Non-pigmented ciliary epithelial cell (primary cell): ENCODE results near the gene PEMT.

Experiments
- DNase-seq: peaks from one replicate; pipeline ENCODE4 v3.0.0-alpha.2; 2010; ENCODE audit warnings: low read depth

The PEMT gene

DNA sequence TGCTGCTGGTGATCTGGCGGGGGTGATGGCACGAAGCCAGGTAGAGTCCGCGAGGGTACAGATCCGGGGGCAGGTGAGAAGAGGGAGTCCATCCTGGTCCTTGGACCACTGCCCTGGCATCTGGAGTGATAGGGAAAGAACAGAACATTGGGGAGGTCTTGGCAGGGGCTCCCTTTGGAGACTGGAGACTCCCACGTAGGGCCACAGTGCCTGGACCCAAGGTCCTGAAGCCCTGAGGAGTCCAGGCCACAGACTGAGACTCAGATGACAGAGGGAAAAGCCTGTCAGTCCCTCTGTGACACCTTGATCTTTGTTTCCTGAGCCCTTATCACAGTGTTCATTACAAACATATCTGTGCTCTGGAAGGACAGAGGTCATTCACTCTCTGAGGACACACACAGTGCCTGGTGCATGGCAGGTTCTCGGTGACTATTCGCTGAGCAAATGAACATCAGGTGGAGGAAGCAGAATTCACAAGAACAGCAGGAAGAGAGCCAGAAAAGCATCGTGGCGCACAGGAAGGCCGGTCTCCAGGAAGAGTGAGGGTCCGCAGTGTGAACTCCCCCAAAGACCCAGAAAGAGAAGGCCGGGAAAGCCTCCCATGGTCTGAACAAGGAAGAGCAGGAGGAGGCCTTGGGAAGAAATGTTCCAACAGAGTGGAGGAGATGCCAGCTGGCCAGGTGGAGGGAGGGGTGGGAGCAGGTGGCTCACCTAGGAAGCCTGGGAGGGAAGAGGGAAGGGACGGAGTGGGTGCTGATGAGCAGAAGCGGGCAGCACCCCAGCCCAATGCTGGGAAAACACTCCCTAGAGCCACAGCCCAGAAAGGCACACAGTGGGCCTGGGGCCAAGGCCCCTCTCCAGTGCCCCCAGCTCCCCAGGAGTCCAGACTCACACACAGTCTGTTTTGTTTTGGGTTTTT is 20.5 kb downstream of the PEMT start:
- no peak for DNase-seq

- DNase-seq: no peak
Measured at GRCh38 chr17:17570140-17570797, 21.2 kb downstream of the PEMT start.

GRCh38 chr17:17569691-17570090 is 21.8 kb downstream of the PEMT start:
- no peak for DNase-seq

DNA sequence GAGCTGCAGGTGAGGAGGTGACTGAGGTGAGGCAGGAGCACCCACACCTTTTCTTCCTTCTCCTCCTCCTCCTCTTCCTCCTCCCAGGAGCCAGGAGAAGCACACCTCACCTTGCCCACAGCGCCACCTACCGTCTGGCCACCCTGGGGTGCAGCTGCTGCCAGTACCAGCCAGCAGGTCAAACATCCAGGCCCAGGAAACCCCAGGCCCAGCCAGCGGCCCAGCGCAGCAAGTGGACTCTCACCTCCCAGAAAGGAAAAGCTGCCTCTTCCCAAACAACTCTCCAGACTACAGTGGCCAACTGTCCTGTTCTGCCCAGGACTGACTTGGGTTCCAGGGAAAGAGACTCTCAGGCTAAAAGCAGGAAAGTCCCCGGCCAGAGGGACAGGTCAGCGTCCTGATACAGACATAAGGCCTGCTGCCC is 22.7 kb downstream of the PEMT start:
- no peak for DNase-seq

GRCh38 chr17:17567631-17568030 is 23.9 kb downstream of the PEMT start:
- DNase-seq: no peak

DNA sequence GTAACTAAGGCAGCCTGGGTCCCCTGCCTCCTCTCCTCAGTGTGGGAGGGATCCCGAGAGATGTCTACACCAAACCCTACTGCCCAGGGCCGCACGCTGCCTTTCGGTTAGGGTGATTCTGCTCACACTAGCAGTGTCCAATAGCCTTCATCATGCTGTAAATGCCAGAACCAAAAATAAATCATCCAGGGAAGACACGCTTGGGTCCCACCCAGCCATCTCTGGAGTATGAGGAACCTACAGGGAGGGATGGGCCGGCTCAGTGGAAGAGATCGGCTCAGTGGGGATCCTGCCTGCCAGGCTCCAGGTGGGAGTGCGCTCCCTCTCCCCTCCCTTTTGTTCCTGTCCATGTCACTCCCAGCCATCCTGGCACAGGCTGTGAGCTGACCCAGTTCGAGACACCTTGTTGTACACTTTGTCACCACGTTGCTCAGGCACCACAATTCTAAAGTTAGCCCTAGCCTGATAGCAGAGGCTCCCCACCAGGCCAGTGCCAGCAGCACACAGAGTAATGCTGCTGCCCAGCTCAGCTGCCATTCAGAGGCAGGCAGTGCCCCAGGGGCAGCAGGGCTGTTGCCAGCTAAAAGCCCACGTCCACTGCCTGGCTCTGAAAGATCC is 24.5 kb downstream of the PEMT start:
- no peak for DNase-seq

DNA sequence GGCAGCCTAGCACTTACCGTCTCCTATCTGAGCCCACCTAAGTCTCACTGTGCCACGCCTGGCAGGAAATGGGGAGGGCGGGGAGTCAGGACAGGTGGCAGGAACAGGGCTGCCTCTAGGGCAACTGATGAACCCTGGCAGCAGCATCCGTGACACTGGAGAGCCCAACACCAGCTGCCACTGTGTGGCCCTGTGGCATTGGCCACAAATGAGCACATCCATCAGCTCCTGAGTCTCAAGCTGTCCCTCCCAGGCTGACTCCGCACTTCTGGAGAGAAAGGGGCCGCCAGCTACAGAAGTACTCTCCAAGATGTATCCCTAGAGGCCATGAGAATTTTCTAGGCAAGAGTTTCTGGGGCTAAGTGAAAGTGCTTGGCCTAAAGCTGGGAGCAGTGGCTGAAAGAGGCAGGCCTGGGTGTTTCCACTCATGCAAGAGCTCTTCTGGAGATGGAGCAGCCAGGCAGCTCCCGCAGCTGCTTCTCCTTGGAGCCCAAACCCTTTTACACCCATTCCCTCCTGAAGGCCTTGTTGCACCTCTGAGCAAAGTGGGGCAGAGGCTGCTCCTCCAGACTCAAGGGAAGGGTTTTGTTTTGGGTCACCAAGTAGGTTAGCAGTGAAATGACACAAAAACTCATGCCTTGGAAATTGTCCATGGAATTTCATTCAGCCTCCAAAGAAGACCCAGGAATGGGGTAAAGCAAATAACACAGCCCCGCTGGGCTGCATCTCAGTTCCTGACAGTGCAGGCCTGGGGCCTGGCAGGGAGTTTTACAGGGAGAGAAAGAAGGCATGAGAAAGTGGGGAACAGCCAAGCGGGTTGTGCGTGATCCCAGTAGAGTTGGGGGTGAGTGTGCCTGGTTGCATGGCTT is 25.8 kb downstream of the PEMT start:
- no peak for DNase-seq

- DNase-seq: no peak
Measured at GRCh38 chr17:17564896-17565295, 26.6 kb downstream of the PEMT start.

DNA sequence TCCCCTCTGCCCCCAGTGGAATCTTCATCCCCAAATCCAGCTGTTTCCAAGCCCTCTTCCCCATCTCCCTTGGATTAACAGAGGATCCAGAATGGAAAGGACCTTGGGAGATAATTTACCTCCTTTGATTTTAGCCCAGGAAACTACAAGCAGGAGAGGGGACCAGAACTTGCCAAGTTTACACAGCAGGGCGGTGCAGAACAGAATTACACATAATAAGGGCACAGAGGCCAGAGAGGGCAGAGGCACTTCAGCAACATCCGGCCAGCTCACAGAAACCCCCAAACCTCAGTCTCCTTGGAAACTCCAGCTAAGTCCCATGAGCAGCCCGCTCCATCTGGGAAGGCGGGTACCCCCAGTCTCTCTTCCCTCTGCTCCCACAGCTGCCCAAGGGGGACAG is 27.2 kb downstream of the PEMT start:
- DNase-seq: no peak

- no peak for DNase-seq
Measured at GRCh38 chr17:17563530-17563929, 28.0 kb downstream of the PEMT start.

GRCh38 chr17:17562146-17562511 is 29.4 kb downstream of the PEMT start:
- no peak for DNase-seq

DNA sequence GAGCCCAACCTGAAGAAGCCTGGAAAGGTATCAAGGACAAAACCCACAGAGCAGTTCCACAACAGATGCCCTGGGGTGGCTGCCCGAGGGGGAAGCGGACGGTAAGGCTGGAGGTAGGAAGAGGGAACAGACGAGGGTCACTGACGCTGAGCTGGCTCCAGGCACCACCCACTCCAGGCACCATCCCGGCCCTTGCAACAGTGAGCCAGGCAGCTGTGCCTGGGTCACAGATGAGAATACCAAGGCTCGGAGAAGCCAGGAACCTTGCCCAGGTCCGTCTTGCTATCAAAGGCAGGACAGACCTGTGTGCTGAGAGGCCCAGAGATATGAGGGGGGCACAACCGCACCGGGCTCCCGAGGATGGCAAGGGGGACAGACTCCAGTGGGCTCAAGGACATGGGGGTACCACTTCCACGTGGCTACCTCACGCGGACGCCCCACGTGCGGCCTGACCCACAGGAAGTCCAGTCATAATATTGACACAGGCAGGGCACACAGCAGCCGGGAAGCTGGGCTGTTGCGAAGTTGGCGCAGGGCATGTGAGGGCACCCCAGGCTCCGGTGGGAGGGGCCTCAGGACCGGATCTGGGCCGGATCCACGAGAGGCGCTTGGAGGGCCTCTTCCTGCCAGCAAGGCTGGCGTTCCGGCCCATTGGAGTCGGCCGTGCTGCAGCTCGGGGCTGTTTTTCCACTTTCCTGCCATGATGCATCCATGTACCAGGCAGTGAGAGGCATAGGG is 29.9 kb downstream of the PEMT start:
- DNase-seq: no peak

DNA sequence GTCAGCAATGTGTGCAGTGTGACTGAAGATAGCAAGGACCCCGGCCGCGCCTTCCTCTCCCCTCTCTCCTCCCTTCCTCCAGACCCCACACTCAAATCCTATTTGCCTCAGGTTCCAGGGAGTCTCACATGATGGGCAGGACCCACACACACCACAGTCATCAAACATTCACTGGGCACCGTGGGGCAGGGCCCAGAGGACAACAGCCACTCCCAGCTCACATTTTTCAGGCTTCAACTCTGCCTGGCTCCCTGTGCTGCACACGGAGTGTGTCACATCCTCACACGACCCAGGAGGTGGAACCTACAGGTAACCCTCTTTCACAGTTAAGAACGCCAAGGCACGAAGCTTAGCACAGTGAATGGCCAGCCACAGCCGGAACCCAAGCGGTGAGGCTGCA is 30.5 kb downstream of the PEMT start:
- DNase-seq: no peak

- DNase-seq: no peak
Measured at GRCh38 chr17:17560167-17560566, 31.3 kb downstream of the PEMT start.

GRCh38 chr17:17559164-17559563 is 32.3 kb downstream of the PEMT start:
- DNase-seq: no peak

GRCh38 chr17:17558431-17558830 is 33.1 kb downstream of the PEMT start:
- DNase-seq: no peak

DNA sequence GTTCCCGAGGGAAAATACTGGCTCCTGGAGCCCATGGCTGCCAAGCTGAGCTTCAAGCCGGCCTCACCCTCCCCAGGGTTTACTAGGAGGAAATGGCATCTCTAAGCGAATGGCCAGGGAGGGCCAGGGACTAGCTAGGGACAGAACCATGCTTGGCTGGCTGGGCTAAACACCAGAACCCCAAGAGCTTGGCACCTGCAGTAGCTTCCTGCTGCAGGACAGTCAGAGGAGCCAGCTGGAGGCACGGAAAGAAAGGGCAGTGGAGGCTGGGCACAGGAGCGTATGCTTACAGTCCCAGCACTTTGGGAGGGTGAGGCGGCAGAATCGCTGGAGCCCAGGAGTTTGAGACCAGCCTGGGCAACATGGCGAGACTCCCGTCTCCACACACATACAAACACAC is 33.7 kb downstream of the PEMT start:
- no peak for DNase-seq

- no peak for DNase-seq
Measured at GRCh38 chr17:17556671-17557070, 34.8 kb downstream of the PEMT start.

DNA sequence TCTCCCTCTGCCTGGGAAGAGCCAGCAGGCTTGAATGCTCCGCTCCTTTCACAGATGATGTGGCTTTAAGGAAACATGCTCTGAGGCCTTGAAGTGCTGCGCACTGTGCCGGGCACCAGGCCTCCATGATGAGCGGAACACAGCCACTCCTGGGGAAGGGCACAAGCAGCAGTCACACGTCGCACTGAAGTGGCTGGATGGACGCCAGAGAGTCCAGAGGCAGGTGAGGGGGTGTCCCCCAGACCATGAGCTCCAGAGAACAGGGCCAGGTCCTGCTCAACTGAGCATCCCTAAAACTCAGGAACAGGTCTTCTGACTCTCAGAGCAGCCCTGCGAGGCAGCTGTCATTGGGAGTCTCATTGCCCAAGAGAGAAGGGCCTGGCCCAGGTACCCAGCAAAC is 35.6 kb downstream of the PEMT start:
- DNase-seq: no peak

DNA sequence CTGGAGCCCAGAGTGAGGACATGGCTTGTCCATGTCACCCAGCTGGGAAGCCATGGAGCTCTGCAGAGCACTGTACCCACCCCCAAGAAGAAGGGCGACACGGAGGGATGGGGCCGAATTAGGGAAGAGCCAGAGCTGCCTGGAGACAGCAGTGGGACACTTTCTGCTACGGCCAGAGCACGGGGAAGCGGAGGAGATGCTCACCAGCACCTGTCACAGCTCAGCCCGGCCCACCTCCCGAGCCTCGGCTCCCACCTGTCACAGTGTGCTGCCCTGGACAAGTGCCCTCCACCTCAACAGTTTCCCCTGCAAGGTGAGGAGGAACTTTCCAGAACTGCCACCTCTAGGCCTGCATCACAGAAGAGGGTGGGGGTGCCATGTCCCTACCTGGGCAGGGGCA is 36.4 kb downstream of the PEMT start:
- no peak for DNase-seq

DNA sequence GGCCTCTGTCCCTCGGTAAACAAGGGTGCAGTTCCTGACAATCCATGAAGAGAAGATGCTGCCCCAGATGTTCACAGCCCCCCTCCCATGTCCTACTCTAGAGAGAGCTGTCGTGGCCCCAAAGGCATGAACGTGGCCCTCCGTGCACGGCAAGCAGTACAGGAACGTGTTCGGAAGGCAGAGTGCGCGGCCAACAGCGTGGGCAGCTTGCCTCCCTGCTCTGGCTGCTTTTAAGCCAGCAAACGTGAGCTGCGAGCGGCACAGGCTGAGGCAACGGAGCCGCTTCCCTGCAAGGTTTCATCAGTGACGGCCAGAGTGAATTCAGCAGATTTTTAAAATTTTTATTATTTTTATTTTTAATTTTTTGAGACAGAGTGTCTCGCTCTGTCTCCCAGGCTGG is 37.2 kb downstream of the PEMT start:
- DNase-seq: no peak
